SK-N-MC (cell line): ENCODE results near the gene GPR139.

Source experiments
- DNase-seq: peaks from one replicate; pipeline ENCODE4 v3.0.0-alpha.2; 2011; ENCODE audit warnings: low read depth, low spot score
- H3K27ac ChIP-seq: fragments of 200-600 bp; sonication (generic); 2 replicates; pipeline ENCODE4 v1.5.1; 2016; ENCODE audit warnings: mixed run types
- H3K36me3 ChIP-seq: fragments of 200-600 bp; sonication (generic); 2 replicates; pipeline ENCODE4 v1.6.1; 2017; ENCODE audit warnings: antibody characterized with exemption, low read length, mixed read lengths; ENCODE audit not compliant: insufficient read depth
- H3K4me3 ChIP-seq: fragments of 200-600 bp; sonication (generic); 2 replicates; pipeline ENCODE4 v1.5.1; 2016
- H3K9ac ChIP-seq: fragments of 200-600 bp; sonication (generic); 2 replicates; pipeline ENCODE4 v1.8.0; 2017; ENCODE audit warnings: mixed run types, mixed read lengths; ENCODE audit not compliant: insufficient read length
- H3K9me3 ChIP-seq: fragments of 200-600 bp; sonication (generic); 2 replicates; pipeline ENCODE4 v1.6.1; 2017; ENCODE audit warnings: low read depth, mild to moderate bottlenecking, antibody characterized with exemption, low read length, moderate library complexity, mixed read lengths
- EZH2 ChIP-seq: fragments of 200-600 bp; sonication (generic); IDR thresholded peaks from one replicate; pipeline ENCODE4 v1.6.1; 2017; ENCODE audit warnings: antibody characterized with exemption
- FOXP2 ChIP-seq: optimal IDR thresholded peaks from 2 replicates; pipeline ENCODE3; 2011; ENCODE audit warnings: mild to moderate bottlenecking, moderate library complexity; ENCODE audit not compliant: insufficient read depth; ENCODE audit errors: extremely low read length, control extremely low read depth
- POLR2AphosphoS5 ChIP-seq: IDR thresholded peaks from 2 replicates; pipeline ENCODE4 v1.6.1; 2012; ENCODE audit warnings: mild to moderate bottlenecking, low read depth, low read length, borderline replicate concordance

Gene GPR139

DNA sequence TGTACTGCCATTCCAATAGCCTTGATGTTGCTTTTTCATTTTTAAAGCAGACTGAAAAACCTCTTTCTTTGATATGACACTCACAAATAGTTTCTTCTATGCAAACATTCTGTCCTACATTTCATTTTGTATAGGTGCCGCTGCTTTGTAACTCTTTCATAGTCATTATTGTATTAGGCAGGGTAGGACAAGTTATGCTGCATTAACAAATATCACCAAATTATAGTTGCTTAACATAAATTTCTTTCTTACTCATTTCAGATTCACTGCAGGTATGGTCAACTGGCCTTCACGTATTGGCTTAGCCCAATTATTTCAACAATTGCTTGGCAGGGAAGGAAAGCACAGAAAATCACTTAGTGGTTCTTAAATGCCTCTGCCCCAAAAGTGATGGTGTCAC, 70.8 kb downstream of the GPR139 start:
- H3K27ac ChIP-seq, result no peak overlapping the region
- TF ChIP-seq FOXP2, result no peak

GRCh38 chr16:20001856-20002707, 71.6 kb downstream of the GPR139 start:
- no peak overlapping the region for H3K9ac ChIP-seq
- no peaks in the 10 kb centered on the region for H3K9me3 ChIP-seq
- H3K4me3 ChIP-seq, result no peak overlapping the region
- TF ChIP-seq FOXP2 (no peak), EZH2 (no peak), POLR2AphosphoS5 (no peak)
- H3K36me3 ChIP-seq, result no peaks in the 10 kb centered on the region
- H3K27ac ChIP-seq, result no peak overlapping the region
- no peak for DNase-seq

More for the DNA sequence above, 70.8 kb downstream of the GPR139 start:
- Histone ChIP-seq H3K9ac (no peak overlapping the region), H3K4me3 (no peak overlapping the region), H3K9me3 (no peaks in the 10 kb centered on the region), H3K36me3 (no peaks in the 10 kb centered on the region)
- DNase-seq, result no peak

GRCh38 chr16:19997734-19998133, 76.0 kb downstream of the GPR139 start:
- no peak overlapping the region for H3K27ac ChIP-seq
- TF ChIP-seq EZH2 (no peak), FOXP2 (no peak), POLR2AphosphoS5 (no peak)
- no peak overlapping the region for H3K4me3 ChIP-seq
- H3K36me3 ChIP-seq, result no peaks in the 10 kb centered on the region
- H3K9me3 ChIP-seq, result no peaks in the 10 kb centered on the region
- DNase-seq, result no peak
- no peak overlapping the region for H3K9ac ChIP-seq

DNA sequence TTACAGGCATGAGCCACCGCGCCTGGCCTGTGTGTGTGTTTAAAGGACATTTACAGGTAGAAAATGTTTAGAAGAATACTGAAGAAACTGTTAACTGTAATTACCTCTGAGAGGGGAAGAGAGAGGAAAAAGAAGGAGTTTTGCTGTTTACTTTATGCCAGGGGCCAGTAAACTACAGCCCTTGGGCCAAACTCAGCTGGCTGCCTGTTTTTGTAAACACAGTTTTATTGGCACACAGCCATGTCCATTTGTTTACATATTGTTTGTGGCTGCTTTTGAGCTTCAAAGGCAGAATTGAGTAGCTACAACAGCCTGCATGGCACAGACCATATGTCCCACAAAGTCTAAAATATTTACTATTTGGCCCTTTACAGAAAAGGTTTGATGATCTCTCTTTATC, 76.4 kb downstream of the GPR139 start:
- no peak overlapping the region for H3K4me3 ChIP-seq
- H3K27ac ChIP-seq, result no peak overlapping the region
- H3K9me3 ChIP-seq, result no peaks in the 10 kb centered on the region
- TF ChIP-seq EZH2, result no peak
- TF ChIP-seq FOXP2, result no peak
- no peak for TF ChIP-seq POLR2AphosphoS5
- no peak for DNase-seq
- no peak overlapping the region for H3K9ac ChIP-seq
- H3K36me3 ChIP-seq, result no peaks in the 10 kb centered on the region

GRCh38 chr16:19994466-19995170, 79.1 kb downstream of the GPR139 start:
- H3K27ac ChIP-seq, result no peak overlapping the region
- no peak overlapping the region for H3K9ac ChIP-seq
- TF ChIP-seq POLR2AphosphoS5, result no peak
- no peak for TF ChIP-seq FOXP2
- no peak for TF ChIP-seq EZH2
- no peaks in the 10 kb centered on the region for H3K9me3 ChIP-seq
- H3K4me3 ChIP-seq, result no peak overlapping the region
- no peaks in the 10 kb centered on the region for H3K36me3 ChIP-seq
- DNase-seq, result no peak

- Histone ChIP-seq H3K4me3 (no peak overlapping the region), H3K36me3 (no peaks in the 10 kb centered on the region), H3K9me3 (no peaks in the 10 kb centered on the region), H3K9ac (no peak overlapping the region), H3K27ac (no peak overlapping the region)
- no peak for DNase-seq
- TF ChIP-seq POLR2AphosphoS5, result no peak
- no peak for TF ChIP-seq FOXP2
- TF ChIP-seq EZH2, result no peak
These were observed 82.1 kb downstream of the GPR139 start for GRCh38 chr16:19991614-19992013.

DNA sequence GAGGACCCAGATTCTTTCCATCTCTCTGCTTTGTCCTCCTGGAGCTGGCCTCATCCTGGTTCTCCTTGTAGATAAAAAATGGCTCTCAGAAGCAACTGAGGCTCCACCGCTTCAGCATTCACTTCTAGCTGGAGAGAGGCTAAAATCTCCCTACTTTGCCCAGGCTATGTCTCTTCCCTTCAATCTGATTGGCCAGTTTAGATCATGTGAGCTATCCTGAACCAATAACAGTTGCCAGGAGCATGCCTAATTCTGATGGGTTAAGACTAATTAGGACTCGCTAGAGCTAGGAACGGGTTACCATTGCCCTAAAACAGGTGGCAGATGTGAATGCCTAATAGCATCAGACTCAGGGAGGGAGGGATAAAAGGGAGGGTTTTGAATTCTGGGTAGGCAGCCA, 89.6 kb downstream of the GPR139 start:
- no peak overlapping the region for H3K27ac ChIP-seq
- H3K36me3 ChIP-seq, result no peaks in the 10 kb centered on the region
- no peaks in the 10 kb centered on the region for H3K9me3 ChIP-seq
- H3K9ac ChIP-seq, result no peak overlapping the region
- TF ChIP-seq POLR2AphosphoS5 (no peak), EZH2 (no peak), FOXP2 (no peak)
- DNase-seq, result no peak
- no peak overlapping the region for H3K4me3 ChIP-seq
